DND-41 (cell line): ENCODE results near the gene KIAA0586.
A peak's percentile ranks its signal among the peaks of the same experiment; 100 is the strongest.
"Not testable (repeated sequence)": the region's sequence is repeated elsewhere in the genome, so short reads cannot be mapped to it uniquely, and the experiment has no call there.

Source experiments
- ATAC-seq: fragments of 200-7000 bp; cut with Tn5 transposase; 3 replicates; pipeline ENCODE4 v1.9.1; 2021; ENCODE audit warnings: low read depth; ENCODE audit not compliant: insufficient read depth
- DNase-seq: peaks from one replicate; pipeline ENCODE4 v3.0.0-alpha.2; 2020
- H2AFZ ChIP-seq: 2 replicates; pipeline ENCODE4 v1.6.0; 2012; ENCODE audit warnings: low read depth, low read length
- H3K27ac ChIP-seq: 2 replicates; pipeline ENCODE4 v1.5.1; 2012; ENCODE audit warnings: low read length, inconsistent platforms
- H3K27me3 ChIP-seq: fragments of 200-600 bp; sonication (generic); 2 replicates; pipeline ENCODE4 v1.6.0; 2012; ENCODE audit warnings: low read length, mild to moderate bottlenecking, inconsistent platforms; ENCODE audit not compliant: insufficient read depth, poor library complexity
- H3K36me3 ChIP-seq: 2 replicates; pipeline ENCODE4 v1.5.1; 2012; ENCODE audit warnings: low read length, inconsistent platforms; ENCODE audit not compliant: insufficient read depth
- H3K4me1 ChIP-seq: 2 replicates; pipeline ENCODE4 v1.5.1; 2012; ENCODE audit warnings: mild to moderate bottlenecking, low read length; ENCODE audit not compliant: insufficient read depth
- H3K4me2 ChIP-seq: 2 replicates; pipeline ENCODE4 v1.6.0; 2012; ENCODE audit warnings: mild to moderate bottlenecking, moderate library complexity, low read length, inconsistent platforms; ENCODE audit not compliant: insufficient read depth
- H3K4me3 ChIP-seq, 2 experiments: fragments of 200-600 bp in 1 of 2; shearing (Covaris generic) in 1 of 2; 2 replicates each; pipeline ENCODE4 v1.5.1; 2012 to 2016; ENCODE audit warnings: inconsistent platforms in 2 of 2, low read length in 2 of 2, mild to moderate bottlenecking in 2 of 2, low read depth in 1 of 2, moderate library complexity in 1 of 2
- H3K79me2 ChIP-seq: 2 replicates; pipeline ENCODE4 v1.6.0; 2012; ENCODE audit warnings: low read length, inconsistent platforms; ENCODE audit not compliant: insufficient read depth
- H3K9ac ChIP-seq: 2 replicates; pipeline ENCODE4 v1.6.0; 2012; ENCODE audit warnings: low read depth, mild to moderate bottlenecking, inconsistent platforms, low read length, moderate library complexity
- H3K9me3 ChIP-seq: 2 replicates; pipeline ENCODE4 v1.5.1; 2012; ENCODE audit warnings: low read length, moderate library complexity, mild to moderate bottlenecking, inconsistent platforms; ENCODE audit not compliant: insufficient read depth, severe bottlenecking
- H4K20me1 ChIP-seq: 2 replicates; pipeline ENCODE4 v1.6.0; 2012; ENCODE audit warnings: low read length; ENCODE audit not compliant: insufficient read depth
- EZH2 ChIP-seq: IDR thresholded peaks from 3 replicates; pipeline ENCODE4 v1.6.1; 2012; ENCODE audit warnings: borderline replicate concordance, low read depth, mild to moderate bottlenecking, moderate library complexity, low read length, inconsistent platforms; ENCODE audit not compliant: severe bottlenecking
- TF ChIP-seq, protein P1 (sequence below): IDR thresholded peaks from 2 replicates; pipeline ENCODE4 v1.5.1; 2012; ENCODE audit warnings: borderline replicate concordance, low read length, moderate library complexity, mild to moderate bottlenecking; ENCODE audit not compliant: poor library complexity, severe bottlenecking; ENCODE audit errors: extremely low read depth

KIAA0586 gene

DNA sequence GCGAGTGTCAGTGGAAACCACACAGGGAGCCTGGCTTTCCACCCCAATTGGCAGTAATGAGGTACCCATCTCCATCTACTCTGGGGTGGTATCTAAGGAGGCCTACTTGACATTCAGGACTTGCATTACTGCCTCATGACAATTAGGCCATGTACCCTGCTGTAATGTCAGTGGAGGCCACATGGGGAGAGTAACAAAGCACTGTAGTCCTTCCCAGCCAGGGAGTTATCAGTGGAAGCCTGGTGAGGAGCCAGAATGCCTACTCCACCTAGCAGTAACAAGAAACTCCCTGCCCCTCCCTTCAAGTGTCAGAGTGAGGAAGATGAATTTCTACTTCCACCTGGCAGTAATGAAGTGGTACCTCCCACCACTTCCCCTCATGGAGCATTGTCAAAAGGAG lies 12.7 kb upstream of the KIAA0586 start:
- Histone ChIP-seq H3K36me3 (peaks cover 75% of the 10 kb centered on the region), H3K4me2 (no peak overlapping the region), H3K4me1 (0 out of 2 replicates have a peak, but pooled peaks cover 3% of the 10 kb centered on the region), H3K79me2 (peaks cover 62% of the 10 kb centered on the region), H3K9ac (no peak overlapping the region), H2AFZ (no peak overlapping the region), H3K9me3 (no peaks in the 10 kb centered on the region), H4K20me1 (no peaks in the 10 kb centered on the region; the same call in 1 of the 2 replicates), H3K4me3 (no peak overlapping the region), H3K27me3 (no peaks in the 10 kb centered on the region), H3K27ac (no peak overlapping the region)
- no peak for DNase-seq
- ATAC-seq: peak; percentile 27; the same call in 1 of the 3 replicates
- TF ChIP-seq, protein P1, sequence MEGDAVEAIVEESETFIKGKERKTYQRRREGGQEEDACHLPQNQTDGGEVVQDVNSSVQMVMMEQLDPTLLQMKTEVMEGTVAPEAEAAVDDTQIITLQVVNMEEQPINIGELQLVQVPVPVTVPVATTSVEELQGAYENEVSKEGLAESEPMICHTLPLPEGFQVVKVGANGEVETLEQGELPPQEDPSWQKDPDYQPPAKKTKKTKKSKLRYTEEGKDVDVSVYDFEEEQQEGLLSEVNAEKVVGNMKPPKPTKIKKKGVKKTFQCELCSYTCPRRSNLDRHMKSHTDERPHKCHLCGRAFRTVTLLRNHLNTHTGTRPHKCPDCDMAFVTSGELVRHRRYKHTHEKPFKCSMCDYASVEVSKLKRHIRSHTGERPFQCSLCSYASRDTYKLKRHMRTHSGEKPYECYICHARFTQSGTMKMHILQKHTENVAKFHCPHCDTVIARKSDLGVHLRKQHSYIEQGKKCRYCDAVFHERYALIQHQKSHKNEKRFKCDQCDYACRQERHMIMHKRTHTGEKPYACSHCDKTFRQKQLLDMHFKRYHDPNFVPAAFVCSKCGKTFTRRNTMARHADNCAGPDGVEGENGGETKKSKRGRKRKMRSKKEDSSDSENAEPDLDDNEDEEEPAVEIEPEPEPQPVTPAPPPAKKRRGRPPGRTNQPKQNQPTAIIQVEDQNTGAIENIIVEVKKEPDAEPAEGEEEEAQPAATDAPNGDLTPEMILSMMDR: no peak
- TF ChIP-seq EZH2: no peak

DNA sequence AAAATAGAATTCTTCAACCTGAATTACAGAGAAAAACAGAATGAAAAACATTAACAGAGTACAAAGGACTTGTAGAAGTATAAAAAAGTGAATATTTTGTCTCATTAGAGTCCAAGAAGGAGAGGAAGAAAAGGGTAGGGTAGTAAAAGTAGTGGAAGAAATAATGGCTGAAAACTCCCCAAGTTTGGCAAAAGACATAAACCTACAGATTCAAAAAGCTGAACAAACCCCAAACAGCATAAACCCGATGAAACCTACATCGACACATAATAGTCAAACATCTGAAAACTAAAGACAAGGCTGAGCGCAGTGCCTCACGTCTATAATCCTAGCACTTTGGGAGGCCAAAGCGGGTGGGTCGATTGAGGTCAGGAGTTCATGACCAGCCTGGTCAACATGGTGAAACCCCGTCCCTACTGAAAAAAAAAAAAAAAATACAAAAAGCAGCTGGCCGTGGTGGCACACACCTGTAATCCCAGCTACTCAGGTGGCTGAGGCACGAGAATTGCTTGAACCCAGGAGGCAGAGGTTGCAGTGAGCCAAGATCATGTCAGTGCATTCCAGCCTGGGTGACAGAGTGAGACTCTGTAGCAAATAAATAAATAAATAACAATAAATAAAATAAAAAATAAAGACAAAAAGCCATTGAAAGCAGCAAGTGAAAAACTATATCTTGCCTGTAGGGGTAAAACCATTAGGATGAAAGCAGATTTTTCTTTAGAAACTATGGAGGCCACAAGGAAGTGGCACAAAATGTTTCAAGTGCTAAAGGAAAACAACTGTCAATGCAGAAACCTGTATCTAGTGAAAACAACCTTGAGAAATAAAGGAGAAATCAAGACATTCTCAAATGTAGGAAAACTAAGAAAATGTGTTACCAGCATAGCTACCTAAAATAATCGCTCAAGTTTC lies 11.6 kb upstream of the KIAA0586 start:
- Histone ChIP-seq H3K4me2 (no peak overlapping the region), H3K4me3 (no peak overlapping the region), H3K4me1 (0 out of 2 replicates have a peak, but pooled peaks cover 5% of the 10 kb centered on the region), H3K27me3 (no peaks in the 10 kb centered on the region), H4K20me1 (no peaks in the 10 kb centered on the region; the same call in 1 of the 2 replicates), H3K9ac (no peak overlapping the region), H3K27ac (no peak overlapping the region), H3K79me2 (peaks cover 65% of the 10 kb centered on the region), H2AFZ (no peak overlapping the region), H3K36me3 (peaks cover 73% of the 10 kb centered on the region), H3K9me3 (no peaks in the 10 kb centered on the region)
- ATAC-seq: no peak
- TF ChIP-seq, protein P1: no peak
- no peak for TF ChIP-seq EZH2
- DNase-seq: no peak

DNA sequence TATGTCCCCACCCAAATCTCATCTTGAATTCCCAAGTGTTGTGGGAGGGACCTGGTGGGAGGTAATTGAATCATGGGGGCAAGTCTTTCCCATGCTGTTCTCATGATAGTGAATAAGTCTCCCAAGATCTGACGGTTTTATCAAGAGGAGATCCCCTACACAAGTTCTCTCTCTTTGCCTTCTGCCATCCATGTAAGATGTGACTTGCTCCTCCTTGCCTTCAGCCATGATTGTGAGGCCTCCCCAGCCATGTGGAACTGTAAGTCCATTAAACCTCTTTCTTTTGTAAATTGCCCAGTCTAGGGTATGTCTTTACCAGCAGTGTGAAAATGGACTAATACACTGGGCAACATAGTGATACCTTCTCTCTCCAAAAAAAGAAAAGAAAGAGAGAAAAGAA lies 10.6 kb upstream of the KIAA0586 start:
- peaks cover 69% of the 10 kb centered on the region for H3K79me2 ChIP-seq
- H3K4me1 ChIP-seq, H2AFZ ChIP-seq, ATAC-seq, H3K27me3 ChIP-seq, H3K27ac ChIP-seq, H3K9ac ChIP-seq, H3K4me3 ChIP-seq, H4K20me1 ChIP-seq, H3K4me2 ChIP-seq, DNase-seq, H3K9me3 ChIP-seq: not testable (repeated sequence)
- H3K36me3 ChIP-seq: peaks cover 72% of the 10 kb centered on the region

DNA sequence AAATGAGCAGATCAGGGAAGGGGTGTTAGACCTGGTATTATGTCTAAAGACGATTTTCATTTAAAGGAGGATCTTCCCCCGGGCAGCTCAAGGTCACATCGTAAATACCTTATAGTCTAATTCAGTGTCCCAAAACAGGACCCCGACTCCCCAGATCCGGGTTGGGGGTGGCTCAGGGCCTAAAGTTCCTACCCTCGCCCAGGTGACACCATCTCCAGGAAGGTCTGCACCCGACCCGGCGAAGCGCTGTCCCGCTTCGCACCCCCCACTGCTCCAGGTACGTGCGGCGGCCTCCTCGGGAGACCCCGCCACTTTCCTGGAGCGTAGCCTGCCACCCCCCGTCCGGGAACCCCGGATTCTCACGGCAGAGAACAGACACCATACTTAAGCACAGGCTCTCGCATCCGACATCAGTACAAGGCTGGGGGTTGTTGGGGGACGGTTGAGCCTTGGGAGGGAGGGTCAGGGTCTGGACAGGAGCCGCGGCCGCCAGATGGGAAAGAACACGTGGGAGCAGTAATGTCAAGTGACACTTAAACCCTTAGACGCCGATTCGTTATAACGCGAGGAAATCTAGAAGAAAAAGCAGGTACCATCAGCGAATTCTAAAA lies 744 bp upstream of the KIAA0586 start:
- H3K79me2 ChIP-seq: peaks cover 74% of the 10 kb centered on the region
- H3K4me2 ChIP-seq: peak overlapping the region; percentile 76
- TF ChIP-seq, protein P1: no peak
- TF ChIP-seq EZH2: no peak
- peak overlapping the region; percentile 86 for H3K9ac ChIP-seq
- H4K20me1 ChIP-seq: 0 out of 2 replicates have a peak, but pooled peaks cover 6% of the 10 kb centered on the region
- peak overlapping the region; percentile 98 for H3K27ac ChIP-seq
- H2AFZ ChIP-seq: peak overlapping the region; percentile 98
- peaks cover 42% of the 10 kb centered on the region for H3K4me1 ChIP-seq
- DNase-seq (peak; percentile 64), ATAC-seq (peak; percentile 49)
- peaks cover 41% of the 10 kb centered on the region for H3K36me3 ChIP-seq
- H3K27me3 ChIP-seq: no peaks in the 10 kb centered on the region
- peak overlapping the region; percentile 78 to 93 for H3K4me3 ChIP-seq
- H3K9me3 ChIP-seq: no peaks in the 10 kb centered on the region
